HG03060 (cell line): ENCODE data around the gene RBP5.
A peak's percentile ranks its signal among the peaks of the same experiment; 100 is the strongest.
"Not testable (repeated sequence)": the region's sequence is repeated elsewhere in the genome, so short reads cannot be mapped to it uniquely, and the experiment has no call there.

Experiments used
- ATAC-seq: cut with Tn5 transposase; IDR thresholded peaks from one replicate; pipeline ENCODE4 v1.9.1; 2021; ENCODE audit warnings: low read depth, moderate number of reproducible peaks; ENCODE audit not compliant: unreplicated experiment

RBP5 gene

GRCh38 chr12:7125632-7126227 is 3.0 kb downstream of the RBP5 start:
- no peak for ATAC-seq

- no peak for ATAC-seq
Observed at GRCh38 chr12:7123806-7124522, 4.7 kb downstream of the RBP5 start.

- no peak for ATAC-seq
Observed at GRCh38 chr12:7122811-7123769, 5.6 kb downstream of the RBP5 start.

- no peak for ATAC-seq
Observed at GRCh38 chr12:7121324-7121723, 7.4 kb downstream of the RBP5 start.

GRCh38 chr12:7120166-7120565 is 8.5 kb downstream of the RBP5 start:
- ATAC-seq = no peak

- no peak for ATAC-seq
Observed at GRCh38 chr12:7118881-7119280, 9.8 kb downstream of the RBP5 start.

- no peak for ATAC-seq
Observed at GRCh38 chr12:7117670-7118069, 11.0 kb downstream of the RBP5 start.

- no peak for ATAC-seq
Observed at GRCh38 chr12:7116916-7117315, 11.8 kb downstream of the RBP5 start.

GRCh38 chr12:7116196-7116595 is 12.5 kb downstream of the RBP5 start:
- ATAC-seq = no peak

GRCh38 chr12:7114851-7115250 is 13.8 kb downstream of the RBP5 start:
- no peak for ATAC-seq

- no peak for ATAC-seq
Observed at GRCh38 chr12:7114008-7114407, 14.7 kb downstream of the RBP5 start.

GRCh38 chr12:7113389-7113871 is 15.3 kb downstream of the RBP5 start:
- no peak for ATAC-seq

- ATAC-seq = no peak
Observed at GRCh38 chr12:7112041-7112440, 16.6 kb downstream of the RBP5 start.

- no peak for ATAC-seq
Observed at GRCh38 chr12:7110661-7111060, 18.0 kb downstream of the RBP5 start.

- ATAC-seq = no peak
Observed at GRCh38 chr12:7109572-7109920, 19.1 kb downstream of the RBP5 start.

- no peak for ATAC-seq
Observed at GRCh38 chr12:7108796-7109571, 19.7 kb downstream of the RBP5 start, which contains the start of gene C1RL. TSS of gene C1RL (minus strand) at chr12:7109214. CDS start at chr12:7109180, 34 bp downstream.

GRCh38 chr12:7108003-7108795 is 20.5 kb downstream of the RBP5 start:
- peak; percentile 55 for ATAC-seq

GRCh38 chr12:7107636-7108002 is 21.1 kb downstream of the RBP5 start:
- no peak for ATAC-seq

- not testable (repeated sequence) for ATAC-seq
Observed at GRCh38 chr12:7107181-7107580, 21.5 kb downstream of the RBP5 start.

GRCh38 chr12:7106082-7106481 is 22.6 kb downstream of the RBP5 start:
- no peak for ATAC-seq
